Endothelial cell of umbilical vein (primary cell): ENCODE measurements around the gene ATP6V0C.
A peak's percentile ranks its signal among the peaks of the same experiment; 100 is the strongest.

Source experiments
- CTCF ChIP-seq, 2 donors: IDR thresholded peaks; 1 replicate in 1 of 2; 2 replicates in 1 of 2; pipeline ENCODE4 v1.5.1; 2011; ENCODE audit warnings: low read length in 2 of 2, mild to moderate bottlenecking in 2 of 2, moderate library complexity in 2 of 2, control low read depth in 1 of 2, inconsistent platforms in 1 of 2, low read depth in 1 of 2; ENCODE audit not compliant: insufficient read depth in 1 of 2; ENCODE audit errors: extremely low read depth in 1 of 2
- EZH2 ChIP-seq: IDR thresholded peaks from 2 replicates; pipeline ENCODE4 v1.6.1; 2012; ENCODE audit warnings: borderline replicate concordance, low read depth, mild to moderate bottlenecking, moderate library complexity, low read length, inconsistent platforms; ENCODE audit not compliant: severe bottlenecking
- MAX ChIP-seq: IDR thresholded peaks from 2 replicates; pipeline ENCODE4 v1.6.1; 2011; ENCODE audit not compliant: insufficient read depth, insufficient read length
- MYC ChIP-seq: IDR thresholded peaks from one replicate; pipeline ENCODE4 v1.6.1; 2011; ENCODE audit warnings: mild to moderate bottlenecking, low read depth, low read length
- POLR2A ChIP-seq: IDR thresholded peaks from 2 replicates; pipeline ENCODE4 v1.6.1; 2012; ENCODE audit warnings: low read depth, mild to moderate bottlenecking, control low read depth, low read length
- POLR2AphosphoS5 ChIP-seq: IDR thresholded peaks from 2 replicates; pipeline ENCODE4 v1.6.1; 2012; ENCODE audit warnings: low read depth, mild to moderate bottlenecking, control low read depth, low read length, moderate library complexity; ENCODE audit not compliant: insufficient read depth

GRCh38 chr16:2473999-2474876 lies 39.5 kb upstream of the ATP6V0C start:
- TF ChIP-seq MAX (no peak), CTCF (IDR thresholded peaks at IDR 0.05; ENCODE audit: extremely low read depth in 1 of 2, insufficient read depth in 1 of 2, low read depth in 1 of 2, low read length in 2 of 2) (peak; percentile 38 to 45), POLR2AphosphoS5 (peak; percentile 49), POLR2A (no peak), EZH2 (peak; percentile 50), MYC (no peak)
